ENCODE results near the gene FPGS. TPM values are rescaled to one million over a fixed set of nuclear protein-coding genes. Genes with fewer than 3 reads are reported as not detected.

The FPGS gene
- total RNA-seq, 4 donors from 2014 or later: 36.1 to 56.3 (median 50.1) TPM

GRCh38 chr9:127786773-127787104 is 15.9 kb upstream of the FPGS start:
- intact Hi-C loops (cut with DNase I): loop anchor here (5.0 kb wide), 2 partner anchors 86 to 136 kb away; no protein-coding TSS in a partner anchor
- peaks cover 46 to 52% (median 49%) of the 10 kb centered on the region in 4 donors for H3K36me3 ChIP-seq
- H3K27me3 ChIP-seq: no peaks in the 10 kb centered on the region
- H3K9me3 ChIP-seq: no peaks in the 10 kb centered on the region
- WGBS: 1% methylated on average over 12 of the region's 12 CpGs
- H3K27ac ChIP-seq (replicated peaks in 1 of 4): peak overlapping the region; percentile 92 to 98 (median 97)
- H3K4me3 ChIP-seq: peak overlapping the region; percentile 73 to 99 (median 87)
- peaks cover 50 to 58% (median 52%) of the 10 kb centered on the region in 4 donors for H3K4me1 ChIP-seq
- DNase-seq (ENCODE audit: extremely low spot score): no peak
- TF ChIP-seq EP300 (IDR thresholded peaks at IDR 0.05): no peak
- TF ChIP-seq, protein P1, sequence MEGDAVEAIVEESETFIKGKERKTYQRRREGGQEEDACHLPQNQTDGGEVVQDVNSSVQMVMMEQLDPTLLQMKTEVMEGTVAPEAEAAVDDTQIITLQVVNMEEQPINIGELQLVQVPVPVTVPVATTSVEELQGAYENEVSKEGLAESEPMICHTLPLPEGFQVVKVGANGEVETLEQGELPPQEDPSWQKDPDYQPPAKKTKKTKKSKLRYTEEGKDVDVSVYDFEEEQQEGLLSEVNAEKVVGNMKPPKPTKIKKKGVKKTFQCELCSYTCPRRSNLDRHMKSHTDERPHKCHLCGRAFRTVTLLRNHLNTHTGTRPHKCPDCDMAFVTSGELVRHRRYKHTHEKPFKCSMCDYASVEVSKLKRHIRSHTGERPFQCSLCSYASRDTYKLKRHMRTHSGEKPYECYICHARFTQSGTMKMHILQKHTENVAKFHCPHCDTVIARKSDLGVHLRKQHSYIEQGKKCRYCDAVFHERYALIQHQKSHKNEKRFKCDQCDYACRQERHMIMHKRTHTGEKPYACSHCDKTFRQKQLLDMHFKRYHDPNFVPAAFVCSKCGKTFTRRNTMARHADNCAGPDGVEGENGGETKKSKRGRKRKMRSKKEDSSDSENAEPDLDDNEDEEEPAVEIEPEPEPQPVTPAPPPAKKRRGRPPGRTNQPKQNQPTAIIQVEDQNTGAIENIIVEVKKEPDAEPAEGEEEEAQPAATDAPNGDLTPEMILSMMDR (IDR thresholded peaks at IDR 0.05): peak; percentile 12 to 42 (median 16)

DNA sequence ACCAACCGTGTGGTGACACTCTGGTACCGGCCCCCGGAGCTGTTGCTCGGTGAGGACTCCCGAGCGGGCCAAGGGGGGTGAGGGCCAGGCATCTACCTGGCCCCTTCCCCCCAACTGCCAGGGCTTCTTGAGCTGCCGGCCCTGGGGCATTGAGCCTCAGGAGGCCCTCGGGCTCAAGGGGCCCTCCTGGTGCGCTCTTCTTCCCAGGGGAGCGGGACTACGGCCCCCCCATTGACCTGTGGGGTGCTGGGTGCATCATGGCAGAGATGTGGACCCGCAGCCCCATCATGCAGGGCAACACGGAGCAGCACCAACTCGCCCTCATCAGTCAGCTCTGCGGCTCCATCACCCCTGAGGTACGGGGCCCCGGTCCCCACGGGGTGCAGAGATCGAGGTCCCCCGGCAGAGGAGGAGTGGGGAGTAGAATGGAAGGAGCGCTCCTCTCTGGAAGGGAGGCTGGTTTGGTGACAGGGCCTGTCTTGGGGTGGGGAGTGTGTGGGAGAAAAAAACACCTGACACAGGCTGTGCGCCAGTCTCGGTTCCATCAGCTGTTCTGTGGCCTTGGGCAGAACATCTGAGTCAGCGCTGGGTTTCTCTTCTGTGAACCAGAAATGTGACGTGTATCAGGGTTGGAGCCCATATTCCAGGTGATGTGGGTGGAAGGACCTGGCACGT is 14.2 kb upstream of the FPGS start:
- Histone ChIP-seq H3K9me3 (no peaks in the 10 kb centered on the region), H3K27me3 (no peaks in the 10 kb centered on the region), H3K4me1 (peaks cover 44 to 61% (median 56%) of the 10 kb centered on the region in 4 donors), H3K36me3 (peaks cover 54 to 65% (median 62%) of the 10 kb centered on the region in 4 donors), H3K27ac (replicated peaks in 1 of 4) (peak overlapping the region in 1 of 4 donors; percentile 31), H3K4me3 (no peak overlapping the region)
- TF ChIP-seq EP300 (IDR thresholded peaks at IDR 0.05): no peak
- TF ChIP-seq POLR2A (IDR thresholded peaks at IDR 0.05; ENCODE audit: low read depth): no peak
- TF ChIP-seq POLR2AphosphoS5 (IDR thresholded peaks at IDR 0.05): no peak
- TF ChIP-seq, protein P1 (IDR thresholded peaks at IDR 0.05): no peak
- 87% methylated on average over 16 of the region's 26 CpGs for WGBS
- no peak for DNase-seq (ENCODE audit: extremely low spot score)
- intact Hi-C loops (cut with DNase I): loop anchor here (5.0 kb wide), 2 partner anchors 84 to 134 kb away; no protein-coding TSS in a partner anchor

GRCh38 chr9:127789179-127789578 is 13.5 kb upstream of the FPGS start:
- no peak for DNase-seq (ENCODE audit: extremely low spot score)
- intact Hi-C loops (cut with DNase I): loop anchor here (5.0 kb wide), 2 partner anchors 83 to 133 kb away; no protein-coding TSS in a partner anchor
- H3K27me3 ChIP-seq: no peaks in the 10 kb centered on the region
- TF ChIP-seq, protein P1 (IDR thresholded peaks at IDR 0.05): no peak
- TF ChIP-seq POLR2AphosphoS5 (IDR thresholded peaks at IDR 0.05) (no peak), EP300 (IDR thresholded peaks at IDR 0.05) (no peak), POLR2A (IDR thresholded peaks at IDR 0.05; ENCODE audit: low read depth) (no peak)
- peaks cover 54 to 72% (median 64%) of the 10 kb centered on the region in 4 donors for H3K36me3 ChIP-seq
- 92% methylated on average over 21 of the region's 25 CpGs for WGBS
- H3K9me3 ChIP-seq: no peaks in the 10 kb centered on the region
- H3K27ac ChIP-seq (replicated peaks in 1 of 4): no peak overlapping the region
- peaks cover 37 to 55% (median 55%) of the 10 kb centered on the region in 4 donors for H3K4me1 ChIP-seq
- H3K4me3 ChIP-seq: no peak overlapping the region

- Histone ChIP-seq H3K4me3 (no peak overlapping the region), H3K36me3 (peaks cover 54 to 73% (median 65%) of the 10 kb centered on the region in 4 donors), H3K27me3 (no peaks in the 10 kb centered on the region), H3K4me1 (peaks cover 30 to 53% (median 47%) of the 10 kb centered on the region in 4 donors), H3K27ac (replicated peaks in 1 of 4) (peak overlapping the region in 1 of 4 donors; percentile 13), H3K9me3 (no peaks in the 10 kb centered on the region)
- intact Hi-C loops (cut with DNase I): no loop called here
- no peak for TF ChIP-seq POLR2A (IDR thresholded peaks at IDR 0.05; ENCODE audit: low read depth)
- TF ChIP-seq, protein P1 (IDR thresholded peaks at IDR 0.05): no peak
- TF ChIP-seq POLR2AphosphoS5 (IDR thresholded peaks at IDR 0.05): no peak
- TF ChIP-seq EP300 (IDR thresholded peaks at IDR 0.05): no peak
- WGBS: 80% methylated on average over 9 of the region's 9 CpGs
- no peak for DNase-seq (ENCODE audit: extremely low spot score)
These were observed 12.4 kb upstream of the FPGS start for GRCh38 chr9:127790094-127790855.
